ENCODE data around the gene SPG11. TPM values are rescaled to one million over a fixed set of nuclear protein-coding genes. Genes with fewer than 3 reads are reported as not detected.

SPG11 gene
- total and polyA plus RNA-seq, 2 of the 13 experiments (the other 11 are each of a cell fraction or from before 2014, with no cell fraction given), result 31.5 to 40.7 TPM

DNA sequence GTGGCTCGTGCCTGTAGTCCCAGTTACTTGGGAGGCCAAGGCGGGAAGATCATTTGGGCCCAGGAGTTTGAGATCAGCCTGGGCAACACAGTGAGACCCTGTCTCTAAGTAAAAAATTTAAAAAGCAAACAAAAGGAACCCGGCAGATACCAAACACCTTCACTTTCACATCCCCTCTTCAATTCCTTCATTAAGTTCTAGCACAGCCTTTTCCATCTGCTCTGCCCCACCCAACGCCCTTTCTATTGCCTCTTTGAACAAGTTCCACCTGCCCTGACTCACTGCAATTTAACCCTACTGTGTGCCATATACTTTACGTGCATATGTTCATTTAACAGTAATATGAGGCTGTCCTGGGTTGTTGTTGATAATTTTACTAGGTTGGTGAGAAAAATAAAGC lies 12.4 kb upstream of the SPG11 start (continued):
- TF ChIP-seq NPAS2 (CRISPR knock-in tag; IDR thresholded peaks at IDR 0.05; ENCODE audit: borderline replicate concordance), result no peak
- TF ChIP-seq NFRKB (IDR thresholded peaks at IDR 0.05), result no peak
- no peak for TF ChIP-seq ZIK1 (CRISPR knock-in tag; IDR thresholded peaks at IDR 0.05; ENCODE audit: borderline replicate concordance, low read depth)
- TF ChIP-seq TEAD2 (CRISPR knock-in tag; IDR thresholded peaks at IDR 0.05), result no peak
- TF ChIP-seq SALL1 (CRISPR knock-in tag; IDR thresholded peaks at IDR 0.05), result no peak
- no peak for TF ChIP-seq THAP11 (CRISPR knock-in tag; IDR thresholded peaks at IDR 0.05)
- TF ChIP-seq, protein P1, sequence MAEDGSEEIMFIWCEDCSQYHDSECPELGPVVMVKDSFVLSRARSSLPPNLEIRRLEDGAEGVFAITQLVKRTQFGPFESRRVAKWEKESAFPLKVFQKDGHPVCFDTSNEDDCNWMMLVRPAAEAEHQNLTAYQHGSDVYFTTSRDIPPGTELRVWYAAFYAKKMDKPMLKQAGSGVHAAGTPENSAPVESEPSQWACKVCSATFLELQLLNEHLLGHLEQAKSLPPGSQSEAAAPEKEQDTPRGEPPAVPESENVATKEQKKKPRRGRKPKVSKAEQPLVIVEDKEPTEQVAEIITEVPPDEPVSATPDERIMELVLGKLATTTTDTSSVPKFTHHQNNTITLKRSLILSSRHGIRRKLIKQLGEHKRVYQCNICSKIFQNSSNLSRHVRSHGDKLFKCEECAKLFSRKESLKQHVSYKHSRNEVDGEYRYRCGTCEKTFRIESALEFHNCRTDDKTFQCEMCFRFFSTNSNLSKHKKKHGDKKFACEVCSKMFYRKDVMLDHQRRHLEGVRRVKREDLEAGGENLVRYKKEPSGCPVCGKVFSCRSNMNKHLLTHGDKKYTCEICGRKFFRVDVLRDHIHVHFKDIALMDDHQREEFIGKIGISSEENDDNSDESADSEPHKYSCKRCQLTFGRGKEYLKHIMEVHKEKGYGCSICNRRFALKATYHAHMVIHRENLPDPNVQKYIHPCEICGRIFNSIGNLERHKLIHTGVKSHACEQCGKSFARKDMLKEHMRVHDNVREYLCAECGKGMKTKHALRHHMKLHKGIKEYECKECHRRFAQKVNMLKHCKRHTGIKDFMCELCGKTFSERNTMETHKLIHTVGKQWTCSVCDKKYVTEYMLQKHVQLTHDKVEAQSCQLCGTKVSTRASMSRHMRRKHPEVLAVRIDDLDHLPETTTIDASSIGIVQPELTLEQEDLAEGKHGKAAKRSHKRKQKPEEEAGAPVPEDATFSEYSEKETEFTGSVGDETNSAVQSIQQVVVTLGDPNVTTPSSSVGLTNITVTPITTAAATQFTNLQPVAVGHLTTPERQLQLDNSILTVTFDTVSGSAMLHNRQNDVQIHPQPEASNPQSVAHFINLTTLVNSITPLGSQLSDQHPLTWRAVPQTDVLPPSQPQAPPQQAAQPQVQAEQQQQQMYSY (CRISPR knock-in tag; IDR thresholded peaks at IDR 0.05), result no peak
- TF ChIP-seq CEBPG (CRISPR knock-in tag; IDR thresholded peaks at IDR 0.05), result no peak

DNA sequence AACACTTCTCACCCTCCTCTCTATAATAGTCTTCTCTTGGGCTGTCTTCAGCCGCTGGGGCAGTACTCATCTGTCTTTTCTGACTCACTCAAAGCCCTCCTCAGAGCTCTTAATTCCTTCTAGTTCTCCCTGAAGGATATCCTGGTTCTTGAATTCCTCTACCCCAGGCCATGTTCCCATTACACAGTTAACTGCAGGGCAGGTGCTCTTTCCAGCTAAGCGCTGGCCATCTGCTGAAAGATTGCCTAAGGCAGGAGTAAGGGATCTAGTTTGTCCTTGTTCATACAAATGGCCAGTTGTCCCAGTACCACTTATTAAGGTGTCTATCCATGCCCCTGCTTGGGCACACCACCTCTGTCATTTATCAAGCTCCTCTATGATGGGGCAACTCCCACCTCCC lies 10.2 kb upstream of the SPG11 start:
- H3K9me3 ChIP-seq (ENCODE audit: low read length), result no peaks in the 10 kb centered on the region
- no peak overlapping the region for H3K4me3 ChIP-seq (replicated peaks in 1 of 3; ENCODE audit: insufficient read depth in 1 of 3, low read depth in 2 of 3, low read length in 3 of 3)
- H3K9ac ChIP-seq (ENCODE audit: insufficient read depth, low read depth, low read length), result no peak overlapping the region
- DNase-seq (ENCODE audit: low spot score) (no peak), FAIRE-seq (no peak), ATAC-seq (no peak)
- no peak overlapping the region for H3K4me2 ChIP-seq (ENCODE audit: low read depth, low read length)
- in situ Hi-C loops (cut with HindIII; ENCODE audit: extremely low pct_ligation_motif_present, low pct_unique_long_range_greater_than_20kb), result no loop called here
- CTCF ChIA-PET (ENCODE audit: low intra/inter-chr PET ratio, low total read pairs), result no interaction called here
- BruUV-seq (replicated peaks), result no TSS peak
- intact Hi-C loops (cut with micrococcal nuclease; ENCODE audit: unreplicated experiment), result no loop called here
- H3K79me2 ChIP-seq (ENCODE audit: insufficient read depth, low read length), result no peaks in the 10 kb centered on the region
- no peaks in the 10 kb centered on the region for H4K20me1 ChIP-seq (ENCODE audit: insufficient read depth, low read length)
- H3K27ac ChIP-seq (ENCODE audit: extremely low read length, insufficient read depth, low read length), result no peak overlapping the region
- peaks cover 24% of the 10 kb centered on the region for H3K4me1 ChIP-seq (ENCODE audit: insufficient read depth, low read length)
- no peaks in the 10 kb centered on the region for H3K36me3 ChIP-seq (replicated peaks in 1 of 2; ENCODE audit: control insufficient read depth in 1 of 2, insufficient read depth in 2 of 2, low read length in 2 of 2)
- 87% methylated on average over 2 of the region's 2 CpGs for WGBS (ENCODE audit: low lambda C conversion rate)
- H2AFZ ChIP-seq (ENCODE audit: low read length), result no peak overlapping the region
- POLR2A ChIA-PET, result interaction anchor here (2.1 kb wide), 1 partner anchor 10 kb away, joined by 7 read pairs; the partner anchor contains the start of gene SPG11
- H3K27me3 ChIP-seq (ENCODE audit: control insufficient read depth in 1 of 2, insufficient read depth in 2 of 2, low read length in 2 of 2), result peaks cover 4 to 5% of the 10 kb centered on the region in 2 experiments; a peak in 3 of 5 replicates
- TF ChIP-seq ZNF672 (CRISPR knock-in tag; IDR thresholded peaks at IDR 0.05) (no peak), ZNF121 (CRISPR knock-in tag; IDR thresholded peaks at IDR 0.05) (no peak), FOSL2 (CRISPR knock-in tag; IDR thresholded peaks at IDR 0.05) (no peak), HMGXB3 (CRISPR knock-in tag; IDR thresholded peaks at IDR 0.05; ENCODE audit: borderline replicate concordance) (no peak), DNMT3B (CRISPR knock-in tag; conservative IDR thresholded peaks at IDR 0.05) (no peak)
